ENCODE measurements around the gene TBC1D8. TPM values are rescaled to one million over a fixed set of nuclear protein-coding genes. Genes with fewer than 3 reads are reported as not detected.

Gene TBC1D8
- total and polyA plus RNA-seq, 2 experiments from 2014 or later: 18.0 to 36.9 TPM

DNA sequence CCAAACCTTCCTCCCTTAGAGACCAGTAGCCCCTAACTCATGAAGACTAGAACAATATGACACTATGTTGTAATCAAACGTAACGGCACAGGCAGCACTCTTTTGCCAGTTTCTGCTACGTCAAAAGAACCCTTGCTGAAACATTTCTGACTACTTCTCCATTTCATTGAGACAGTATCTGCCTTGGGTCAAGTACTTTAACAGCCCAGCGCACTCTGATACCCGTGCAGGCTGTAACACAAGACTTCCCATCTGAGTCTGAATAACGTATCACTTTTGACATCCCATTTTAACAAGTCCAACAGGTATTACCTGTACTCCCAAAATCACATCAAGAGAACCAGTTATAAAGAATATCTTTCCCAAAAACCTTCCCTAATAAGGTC, 38.4 kb downstream of the TBC1D8 start:
- Mint-ChIP-seq H3K4me3 (peak overlapping the region; percentile 56; the same call in 1 of the 3 replicates), H3K4me1 (peaks cover 73% of the 10 kb centered on the region), H3K27me3 (ENCODE audit: insufficient read depth, low read depth, poor library complexity) (peaks cover 6% of the 10 kb centered on the region), H3K27ac (peak overlapping the region; percentile 89), H3K9me3 (no peaks in the 10 kb centered on the region), H3K36me3 (ENCODE audit: low read depth) (peaks cover 5% of the 10 kb centered on the region; the same call in 1 of the 3 replicates)
- no peak overlapping the region for H2AFZ ChIP-seq
- no peaks in the 10 kb centered on the region for H3K36me3 ChIP-seq (ENCODE audit: insufficient read depth)
- H3K79me2 ChIP-seq (replicated peaks; ENCODE audit: insufficient read depth): peaks cover 79% of the 10 kb centered on the region
- H3K27me3 ChIP-seq (ENCODE audit: insufficient read depth): no peaks in the 10 kb centered on the region
- ATAC-seq (no peak), DNase-seq (ENCODE audit: low spot score) (no peak)
- H3K4me1 ChIP-seq (ENCODE audit: insufficient read depth): peaks cover 71% of the 10 kb centered on the region
- H3K4me2 ChIP-seq: peak overlapping the region; percentile 70
- 0 out of 2 replicates have a peak, but pooled peaks cover 7% of the 10 kb centered on the region for H3F3A ChIP-seq (replicated peaks; ENCODE audit: low read depth)
- no peaks in the 10 kb centered on the region for H3K9me2 ChIP-seq (ENCODE audit: insufficient read depth)
- H3K27ac ChIP-seq (ENCODE audit: low read depth): peak overlapping the region; percentile 97
- TF ChIP-seq, protein P1, sequence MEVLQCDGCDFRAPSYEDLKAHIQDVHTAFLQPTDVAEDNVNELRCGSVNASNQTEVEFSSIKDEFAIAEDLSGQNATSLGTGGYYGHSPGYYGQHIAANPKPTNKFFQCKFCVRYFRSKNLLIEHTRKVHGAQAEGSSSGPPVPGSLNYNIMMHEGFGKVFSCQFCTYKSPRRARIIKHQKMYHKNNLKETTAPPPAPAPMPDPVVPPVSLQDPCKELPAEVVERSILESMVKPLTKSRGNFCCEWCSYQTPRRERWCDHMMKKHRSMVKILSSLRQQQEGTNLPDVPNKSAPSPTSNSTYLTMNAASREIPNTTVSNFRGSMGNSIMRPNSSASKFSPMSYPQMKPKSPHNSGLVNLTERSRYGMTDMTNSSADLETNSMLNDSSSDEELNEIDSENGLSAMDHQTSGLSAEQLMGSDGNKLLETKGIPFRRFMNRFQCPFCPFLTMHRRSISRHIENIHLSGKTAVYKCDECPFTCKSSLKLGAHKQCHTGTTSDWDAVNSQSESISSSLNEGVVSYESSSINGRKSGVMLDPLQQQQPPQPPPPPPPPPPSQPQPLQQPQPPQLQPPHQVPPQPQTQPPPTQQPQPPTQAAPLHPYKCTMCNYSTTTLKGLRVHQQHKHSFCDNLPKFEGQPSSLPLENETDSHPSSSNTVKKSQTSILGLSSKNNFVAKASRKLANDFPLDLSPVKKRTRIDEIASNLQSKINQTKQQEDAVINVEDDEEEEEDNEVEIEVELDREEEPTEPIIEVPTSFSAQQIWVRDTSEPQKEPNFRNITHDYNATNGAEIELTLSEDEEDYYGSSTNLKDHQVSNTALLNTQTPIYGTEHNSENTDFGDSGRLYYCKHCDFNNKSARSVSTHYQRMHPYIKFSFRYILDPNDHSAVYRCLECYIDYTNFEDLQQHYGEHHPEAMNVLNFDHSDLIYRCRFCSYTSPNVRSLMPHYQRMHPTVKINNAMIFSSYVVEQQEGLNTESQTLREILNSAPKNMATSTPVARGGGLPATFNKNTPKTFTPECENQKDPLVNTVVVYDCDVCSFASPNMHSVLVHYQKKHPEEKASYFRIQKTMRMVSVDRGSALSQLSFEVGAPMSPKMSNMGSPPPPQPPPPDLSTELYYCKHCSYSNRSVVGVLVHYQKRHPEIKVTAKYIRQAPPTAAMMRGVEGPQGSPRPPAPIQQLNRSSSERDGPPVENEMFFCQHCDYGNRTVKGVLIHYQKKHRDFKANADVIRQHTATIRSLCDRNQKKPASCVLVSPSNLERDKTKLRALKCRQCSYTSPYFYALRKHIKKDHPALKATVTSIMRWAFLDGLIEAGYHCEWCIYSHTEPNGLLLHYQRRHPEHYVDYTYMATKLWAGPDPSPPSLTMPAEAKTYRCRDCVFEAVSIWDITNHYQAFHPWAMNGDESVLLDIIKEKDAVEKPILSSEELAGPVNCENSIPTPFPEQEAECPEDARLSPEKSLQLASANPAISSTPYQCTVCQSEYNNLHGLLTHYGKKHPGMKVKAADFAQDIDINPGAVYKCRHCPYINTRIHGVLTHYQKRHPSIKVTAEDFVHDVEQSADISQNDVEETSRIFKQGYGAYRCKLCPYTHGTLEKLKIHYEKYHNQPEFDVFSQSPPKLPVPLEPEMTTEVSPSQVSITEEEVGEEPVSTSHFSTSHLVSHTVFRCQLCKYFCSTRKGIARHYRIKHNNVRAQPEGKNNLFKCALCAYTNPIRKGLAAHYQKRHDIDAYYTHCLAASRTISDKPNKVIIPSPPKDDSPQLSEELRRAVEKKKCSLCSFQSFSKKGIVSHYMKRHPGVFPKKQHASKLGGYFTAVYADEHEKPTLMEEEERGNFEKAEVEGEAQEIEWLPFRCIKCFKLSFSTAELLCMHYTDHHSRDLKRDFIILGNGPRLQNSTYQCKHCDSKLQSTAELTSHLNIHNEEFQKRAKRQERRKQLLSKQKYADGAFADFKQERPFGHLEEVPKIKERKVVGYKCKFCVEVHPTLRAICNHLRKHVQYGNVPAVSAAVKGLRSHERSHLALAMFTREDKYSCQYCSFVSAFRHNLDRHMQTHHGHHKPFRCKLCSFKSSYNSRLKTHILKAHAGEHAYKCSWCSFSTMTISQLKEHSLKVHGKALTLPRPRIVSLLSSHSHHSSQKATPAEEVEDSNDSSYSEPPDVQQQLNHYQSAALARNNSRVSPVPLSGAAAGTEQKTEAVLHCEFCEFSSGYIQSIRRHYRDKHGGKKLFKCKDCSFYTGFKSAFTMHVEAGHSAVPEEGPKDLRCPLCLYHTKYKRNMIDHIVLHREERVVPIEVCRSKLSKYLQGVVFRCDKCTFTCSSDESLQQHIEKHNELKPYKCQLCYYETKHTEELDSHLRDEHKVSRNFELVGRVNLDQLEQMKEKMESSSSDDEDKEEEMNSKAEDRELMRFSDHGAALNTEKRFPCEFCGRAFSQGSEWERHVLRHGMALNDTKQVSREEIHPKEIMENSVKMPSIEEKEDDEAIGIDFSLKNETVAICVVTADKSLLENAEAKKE (CRISPR knock-in tag; IDR thresholded peaks at IDR 0.05): no peak
- TF ChIP-seq EZH2 (IDR thresholded peaks at IDR 0.05; ENCODE audit: low read depth, unreplicated experiment): no peak
- TF ChIP-seq EZH2phosphoT487 (IDR thresholded peaks at IDR 0.05; ENCODE audit: unreplicated experiment): no peak
- TF ChIP-seq, protein P2, sequence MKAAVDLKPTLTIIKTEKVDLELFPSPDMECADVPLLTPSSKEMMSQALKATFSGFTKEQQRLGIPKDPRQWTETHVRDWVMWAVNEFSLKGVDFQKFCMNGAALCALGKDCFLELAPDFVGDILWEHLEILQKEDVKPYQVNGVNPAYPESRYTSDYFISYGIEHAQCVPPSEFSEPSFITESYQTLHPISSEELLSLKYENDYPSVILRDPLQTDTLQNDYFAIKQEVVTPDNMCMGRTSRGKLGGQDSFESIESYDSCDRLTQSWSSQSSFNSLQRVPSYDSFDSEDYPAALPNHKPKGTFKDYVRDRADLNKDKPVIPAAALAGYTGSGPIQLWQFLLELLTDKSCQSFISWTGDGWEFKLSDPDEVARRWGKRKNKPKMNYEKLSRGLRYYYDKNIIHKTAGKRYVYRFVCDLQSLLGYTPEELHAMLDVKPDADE (IDR thresholded peaks at IDR 0.05): no peak
- TF ChIP-seq, protein P3, sequence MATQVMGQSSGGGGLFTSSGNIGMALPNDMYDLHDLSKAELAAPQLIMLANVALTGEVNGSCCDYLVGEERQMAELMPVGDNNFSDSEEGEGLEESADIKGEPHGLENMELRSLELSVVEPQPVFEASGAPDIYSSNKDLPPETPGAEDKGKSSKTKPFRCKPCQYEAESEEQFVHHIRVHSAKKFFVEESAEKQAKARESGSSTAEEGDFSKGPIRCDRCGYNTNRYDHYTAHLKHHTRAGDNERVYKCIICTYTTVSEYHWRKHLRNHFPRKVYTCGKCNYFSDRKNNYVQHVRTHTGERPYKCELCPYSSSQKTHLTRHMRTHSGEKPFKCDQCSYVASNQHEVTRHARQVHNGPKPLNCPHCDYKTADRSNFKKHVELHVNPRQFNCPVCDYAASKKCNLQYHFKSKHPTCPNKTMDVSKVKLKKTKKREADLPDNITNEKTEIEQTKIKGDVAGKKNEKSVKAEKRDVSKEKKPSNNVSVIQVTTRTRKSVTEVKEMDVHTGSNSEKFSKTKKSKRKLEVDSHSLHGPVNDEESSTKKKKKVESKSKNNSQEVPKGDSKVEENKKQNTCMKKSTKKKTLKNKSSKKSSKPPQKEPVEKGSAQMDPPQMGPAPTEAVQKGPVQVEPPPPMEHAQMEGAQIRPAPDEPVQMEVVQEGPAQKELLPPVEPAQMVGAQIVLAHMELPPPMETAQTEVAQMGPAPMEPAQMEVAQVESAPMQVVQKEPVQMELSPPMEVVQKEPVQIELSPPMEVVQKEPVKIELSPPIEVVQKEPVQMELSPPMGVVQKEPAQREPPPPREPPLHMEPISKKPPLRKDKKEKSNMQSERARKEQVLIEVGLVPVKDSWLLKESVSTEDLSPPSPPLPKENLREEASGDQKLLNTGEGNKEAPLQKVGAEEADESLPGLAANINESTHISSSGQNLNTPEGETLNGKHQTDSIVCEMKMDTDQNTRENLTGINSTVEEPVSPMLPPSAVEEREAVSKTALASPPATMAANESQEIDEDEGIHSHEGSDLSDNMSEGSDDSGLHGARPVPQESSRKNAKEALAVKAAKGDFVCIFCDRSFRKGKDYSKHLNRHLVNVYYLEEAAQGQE (IDR thresholded peaks at IDR 0.05; ENCODE audit: unreplicated experiment): no peak
- H4K20me1 ChIP-seq (replicated peaks; ENCODE audit: insufficient read depth): no peaks in the 10 kb centered on the region
- peak overlapping the region; percentile 45 for H3K4me3 ChIP-seq

Measured in GM23338 (cell line).